Esophagus muscularis mucosa (tissue), 4 donors: ENCODE measurements around the gene RAB15. TPM values are rescaled to one million over a fixed set of nuclear protein-coding genes. Genes with fewer than 3 reads are reported as not detected.

Experiments
- DNase-seq: peaks from one replicate; pipeline ENCODE4 v3.0.0-alpha.2; 2017; ENCODE audit errors: extremely low spot score
- H3K27ac ChIP-seq, 4 donors: fragments of 200-600 bp; sonication (generic); replicated peaks in 1 of 4; 1 replicate in 3 of 4; 2 replicates in 1 of 4; pipeline ENCODE4 v1.5.1; 2016 to 2019; ENCODE audit warnings: mild to moderate bottlenecking in 1 of 4
- H3K27me3 ChIP-seq, 4 donors: fragments of 200-600 bp; sonication (generic); one replicate each; pipeline versions ENCODE4 v1.5.1 to v1.6.0; 2016 to 2019
- H3K36me3 ChIP-seq, 4 donors: fragments of 200-600 bp; sonication (generic); one replicate each; pipeline ENCODE4 v1.5.1; 2016 to 2019
- H3K4me1 ChIP-seq, 4 donors: fragments of 200-600 bp; sonication (generic); one replicate each; pipeline ENCODE4 v1.5.1; 2016 to 2019
- H3K4me3 ChIP-seq, 4 donors: fragments of 200-600 bp; sonication (generic); 1 replicate in 2 of 4; 2 replicates in 2 of 4; pipeline ENCODE4 v1.5.1; 2016 to 2019; ENCODE audit warnings: mild to moderate bottlenecking in 4 of 4, moderate library complexity in 1 of 4
- H3K9me3 ChIP-seq, 4 donors: fragments of 200-600 bp; sonication (generic); 1 replicate in 3 of 4; 2 replicates in 1 of 4; pipeline ENCODE4 v1.5.1; 2016 to 2019
- CTCF ChIP-seq, 3 experiments: fragments of 200-600 bp in 2 of 3; fragments of 450-650 bp in 1 of 3; sonication (generic) in 2 of 3; IDR thresholded peaks; one replicate each; pipeline ENCODE4 v1.5.1; 2017 to 2019; ENCODE audit warnings: antibody characterized with exemption in 3 of 3, mild to moderate bottlenecking in 2 of 3, moderate library complexity in 1 of 3
- EP300 ChIP-seq: sonication (generic); formaldehyde crosslinking; IDR thresholded peaks from one replicate; pipeline ENCODE4 v1.6.1; 2017; ENCODE audit warnings: antibody characterized with exemption
- POLR2A ChIP-seq: fragments of 450-650 bp; IDR thresholded peaks from one replicate; pipeline ENCODE4 v1.6.1; 2017; ENCODE audit warnings: antibody characterized with exemption, moderate library complexity, mild to moderate bottlenecking, low read depth
- POLR2AphosphoS5 ChIP-seq, 2 donors: sonication (generic); formaldehyde crosslinking; IDR thresholded peaks; one replicate each; pipeline ENCODE4 v1.6.1; 2017; ENCODE audit warnings: antibody characterized with exemption in 2 of 2
- WGBS: methylation state at CpG from one replicate; pipeline ENCODE4 v1.1.5; 2018; 5-methylcytosine and 5-hydroxymethylcytosine counted together
- intact Hi-C: fragments of 100-400 bp; cut with DNase I; formaldehyde crosslinking; loops from one replicate; pipeline ENCODE4 v1.15.1; 2023
- total RNA-seq, 4 donors: library from RNA; depleted of rRNA; stranded (reverse); fragments of >200 nt; gene quantifications; one replicate each; pipeline versions ENCODE4 v1.1.0 to v1.2.1, GENCODE V29; 2016

RAB15 gene
- total RNA-seq, 4 donors from 2014 or later = 3.7 to 11.4 (median 7.1) TPM

GRCh38 chr14:64940336-64940910 is 31.7 kb downstream of the RAB15 start:
- Histone ChIP-seq H3K9me3 (no peaks in the 10 kb centered on the region), H3K27me3 (no peaks in the 10 kb centered on the region), H3K4me3 (no peak overlapping the region), H3K27ac (no peak overlapping the region), H3K36me3 (peaks cover 0 to 62% (median 31%) of the 10 kb centered on the region in 4 donors), H3K4me1 (peaks cover 19 to 28% (median 25%) of the 10 kb centered on the region in 4 donors)
- DNase-seq = no peak
- TF ChIP-seq EP300 = no peak
- no peak for TF ChIP-seq POLR2A
- no peak for TF ChIP-seq CTCF (IDR thresholded peaks at IDR 0.05)
- TF ChIP-seq POLR2AphosphoS5 (IDR thresholded peaks at IDR 0.05) = no peak
- 97% methylated on average over 3 of the region's 3 CpGs for WGBS
- intact Hi-C loops = no loop called here

- Histone ChIP-seq H3K4me1 (peaks cover 19 to 34% (median 29%) of the 10 kb centered on the region in 4 donors), H3K27me3 (no peaks in the 10 kb centered on the region), H3K9me3 (no peaks in the 10 kb centered on the region), H3K36me3 (peaks cover 0 to 56% (median 30%) of the 10 kb centered on the region in 4 donors), H3K4me3 (no peak overlapping the region), H3K27ac (no peak overlapping the region)
- 71% methylated on average over 3 of the region's 3 CpGs for WGBS
- DNase-seq = peak; percentile 24
- TF ChIP-seq POLR2AphosphoS5 (IDR thresholded peaks at IDR 0.05) = no peak
- no peak for TF ChIP-seq POLR2A
- no peak for TF ChIP-seq CTCF (IDR thresholded peaks at IDR 0.05)
- no peak for TF ChIP-seq EP300
- intact Hi-C loops = loop anchor here (5.0 kb wide), 1 partner anchor 118 kb away; no protein-coding TSS in a partner anchor
Observed at GRCh38 chr14:64939817-64940190, 32.3 kb downstream of the RAB15 start.

- TF ChIP-seq POLR2AphosphoS5 (IDR thresholded peaks at IDR 0.05) (no peak), CTCF (IDR thresholded peaks at IDR 0.05) (no peak), EP300 (no peak), POLR2A (no peak)
- Histone ChIP-seq H3K9me3 (no peaks in the 10 kb centered on the region), H3K27ac (no peak overlapping the region), H3K4me3 (no peak overlapping the region), H3K27me3 (no peaks in the 10 kb centered on the region), H3K4me1 (peaks cover 19 to 38% (median 34%) of the 10 kb centered on the region in 4 donors), H3K36me3 (peaks cover 3 to 53% (median 30%) of the 10 kb centered on the region in 4 donors)
- DNase-seq = peak; percentile 88
- 95% methylated on average over 17 of the region's 17 CpGs for WGBS
- intact Hi-C loops = loop anchor here (5.0 kb wide), 1 partner anchor 117 kb away; no protein-coding TSS in a partner anchor
Observed at GRCh38 chr14:64938972-64939816, 32.9 kb downstream of the RAB15 start.

GRCh38 chr14:64937821-64938193 is 34.3 kb downstream of the RAB15 start:
- Histone ChIP-seq H3K4me1 (peaks cover 19 to 38% (median 36%) of the 10 kb centered on the region in 4 donors), H3K4me3 (no peak overlapping the region), H3K36me3 (peaks cover 5 to 55% (median 30%) of the 10 kb centered on the region in 4 donors), H3K27me3 (no peaks in the 10 kb centered on the region), H3K9me3 (no peaks in the 10 kb centered on the region), H3K27ac (peak overlapping the region in 1 of 4 donors; percentile 52)
- DNase-seq = peak; percentile 7
- WGBS = 94% methylated on average over 1 of the region's 1 CpG
- TF ChIP-seq POLR2A = no peak
- TF ChIP-seq CTCF (IDR thresholded peaks at IDR 0.05) = peak; percentile 18 to 43 (median 23)
- TF ChIP-seq POLR2AphosphoS5 (IDR thresholded peaks at IDR 0.05) = no peak
- intact Hi-C loops = loop anchor here (5.0 kb wide), 1 partner anchor 116 kb away; no protein-coding TSS in a partner anchor
